ENCODE measurements around the gene EPHA5. TPM values are rescaled to one million over a fixed set of nuclear protein-coding genes. Genes with fewer than 3 reads are reported as not detected.

EPHA5 gene
- polyA plus RNA-seq, 3 donors: not detected

GRCh38 chr4:65535113-65535512 is 135.2 kb downstream of the EPHA5 start:
- no peak overlapping the region for H3K27ac ChIP-seq (ENCODE audit: low read depth in 1 of 2, low read length in 2 of 2)
- H3K4me2 ChIP-seq (replicated peaks; ENCODE audit: extremely low read depth, low read length, poor library complexity, severe bottlenecking): no peak overlapping the region
- Mint-ChIP-seq H3K9me3 (no peaks in the 10 kb centered on the region), H3K36me3 (no peaks in the 10 kb centered on the region), H3K4me3 (no peak overlapping the region), H3K27me3 (ENCODE audit: low read depth in 3 of 3) (no peaks in the 10 kb centered on the region), H3K27ac (no peak overlapping the region), H3K4me1 (no peaks in the 10 kb centered on the region)
- H3K4me3 ChIP-seq (replicated peaks in 1 of 3; ENCODE audit: low read depth in 2 of 3, low read length in 3 of 3): no peak overlapping the region
- H3K9me3 ChIP-seq (replicated peaks in 1 of 2; ENCODE audit: control insufficient read depth in 1 of 2, insufficient read depth in 1 of 2, low read length in 2 of 2): no peaks in the 10 kb centered on the region
- H3K36me3 ChIP-seq (replicated peaks in 1 of 2; ENCODE audit: control insufficient read depth in 1 of 2, insufficient read depth in 2 of 2, low read length in 2 of 2): no peaks in the 10 kb centered on the region
- no peak for DNase-seq
- no peaks in the 10 kb centered on the region for H4K20me1 ChIP-seq (ENCODE audit: insufficient read depth, low read length)
- H3K9ac ChIP-seq (ENCODE audit: insufficient read depth, low read length, poor library complexity, severe bottlenecking): no peak overlapping the region
- no peak overlapping the region for H2AFZ ChIP-seq (ENCODE audit: insufficient read depth, low read depth, low read length, poor library complexity, severe bottlenecking)
- H3K27me3 ChIP-seq (ENCODE audit: control insufficient read depth in 2 of 2, insufficient read depth in 2 of 2, low read length in 2 of 2): no peaks in the 10 kb centered on the region
- intact Hi-C loops (cut with micrococcal nuclease): no loop called here
- no CpG with 5 or more reads among the region's 3 CpGs for WGBS (ENCODE audit: insufficient coverage)
- no peak for TF ChIP-seq CTCF (IDR thresholded peaks at IDR 0.05)
- H3K4me1 ChIP-seq (ENCODE audit: control insufficient read depth in 1 of 2, insufficient read depth in 2 of 2, low read length in 2 of 2): no peaks in the 10 kb centered on the region
- no peaks in the 10 kb centered on the region for H3K79me2 ChIP-seq (ENCODE audit: insufficient read depth, low read length)

- H3K4me1 Mint-ChIP-seq: no peaks in the 10 kb centered on the region
- H2AFZ ChIP-seq (ENCODE audit: insufficient read depth, low read depth, low read length, poor library complexity, severe bottlenecking): no peak overlapping the region
Measured at GRCh38 chr4:65521666-65522065, 148.6 kb downstream of the EPHA5 start.

More at GRCh38 chr4:65521666-65522065, 148.6 kb downstream of the EPHA5 start:
- no peaks in the 10 kb centered on the region for H3K9me3 ChIP-seq (replicated peaks in 1 of 2; ENCODE audit: control insufficient read depth in 1 of 2, insufficient read depth in 1 of 2, low read length in 2 of 2)
- no peaks in the 10 kb centered on the region for H3K79me2 ChIP-seq (ENCODE audit: insufficient read depth, low read length)
- Mint-ChIP-seq H3K4me3 (no peak overlapping the region), H3K9me3 (peaks cover 0 to 3% (median 0%) of the 10 kb centered on the region in 7 donors), H3K36me3 (no peaks in the 10 kb centered on the region), H3K27me3 (ENCODE audit: low read depth in 3 of 3) (peaks cover 0 to 2% (median 0%) of the 10 kb centered on the region in 3 donors), H3K27ac (no peak overlapping the region)
- 63% methylated on average over 1 of the region's 1 CpG for WGBS (ENCODE audit: insufficient coverage)
- no peaks in the 10 kb centered on the region for H3K27me3 ChIP-seq (ENCODE audit: control insufficient read depth in 2 of 2, insufficient read depth in 2 of 2, low read length in 2 of 2)
- H3K4me3 ChIP-seq (replicated peaks in 1 of 3; ENCODE audit: low read depth in 2 of 3, low read length in 3 of 3): no peak overlapping the region
- no peak for TF ChIP-seq CTCF (IDR thresholded peaks at IDR 0.05)
- no peak overlapping the region for H3K27ac ChIP-seq (ENCODE audit: low read depth in 1 of 2, low read length in 2 of 2)
- H3K36me3 ChIP-seq (replicated peaks in 1 of 2; ENCODE audit: control insufficient read depth in 1 of 2, insufficient read depth in 2 of 2, low read length in 2 of 2): no peaks in the 10 kb centered on the region
- H3K4me2 ChIP-seq (replicated peaks; ENCODE audit: extremely low read depth, low read length, poor library complexity, severe bottlenecking): no peak overlapping the region
- no peak overlapping the region for H3K9ac ChIP-seq (ENCODE audit: insufficient read depth, low read length, poor library complexity, severe bottlenecking)
- H3K4me1 ChIP-seq (ENCODE audit: control insufficient read depth in 1 of 2, insufficient read depth in 2 of 2, low read length in 2 of 2): no peaks in the 10 kb centered on the region
- intact Hi-C loops (cut with micrococcal nuclease): no loop called here
- H4K20me1 ChIP-seq (ENCODE audit: insufficient read depth, low read length): no peaks in the 10 kb centered on the region
- no peak for DNase-seq
